ENCODE results near the gene TRIM65. TPM values are rescaled to one million over a fixed set of nuclear protein-coding genes. Genes with fewer than 3 reads are reported as not detected.

The TRIM65 gene
- total RNA-seq, 1 experiment from 2014 or later, result 29.6 TPM

GRCh38 chr17:75917141-75917916 lies 20.6 kb upstream of the TRIM65 start:
- no peak for DNase-seq (ENCODE audit: low read depth)

DNA sequence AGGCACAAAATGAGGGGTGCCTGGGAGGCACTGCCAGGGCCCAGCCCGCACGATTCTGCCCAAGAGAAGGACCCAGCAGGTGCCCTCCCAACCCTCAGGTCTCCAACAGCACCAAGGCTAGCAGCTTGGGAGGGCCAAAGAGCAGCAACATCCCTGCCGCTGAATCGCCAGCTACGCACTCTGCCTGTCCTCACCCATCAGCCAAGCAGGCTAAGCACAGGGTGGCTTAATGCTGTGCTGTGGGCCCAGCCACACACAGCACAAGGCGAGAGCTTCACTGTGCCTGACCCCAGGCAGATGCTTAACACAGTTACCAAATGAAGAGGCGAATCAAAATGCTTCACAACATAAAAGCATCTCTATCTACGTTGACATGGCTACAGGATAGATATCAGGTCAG lies 18.5 kb upstream of the TRIM65 start:
- DNase-seq (ENCODE audit: low read depth), result no peak

DNA sequence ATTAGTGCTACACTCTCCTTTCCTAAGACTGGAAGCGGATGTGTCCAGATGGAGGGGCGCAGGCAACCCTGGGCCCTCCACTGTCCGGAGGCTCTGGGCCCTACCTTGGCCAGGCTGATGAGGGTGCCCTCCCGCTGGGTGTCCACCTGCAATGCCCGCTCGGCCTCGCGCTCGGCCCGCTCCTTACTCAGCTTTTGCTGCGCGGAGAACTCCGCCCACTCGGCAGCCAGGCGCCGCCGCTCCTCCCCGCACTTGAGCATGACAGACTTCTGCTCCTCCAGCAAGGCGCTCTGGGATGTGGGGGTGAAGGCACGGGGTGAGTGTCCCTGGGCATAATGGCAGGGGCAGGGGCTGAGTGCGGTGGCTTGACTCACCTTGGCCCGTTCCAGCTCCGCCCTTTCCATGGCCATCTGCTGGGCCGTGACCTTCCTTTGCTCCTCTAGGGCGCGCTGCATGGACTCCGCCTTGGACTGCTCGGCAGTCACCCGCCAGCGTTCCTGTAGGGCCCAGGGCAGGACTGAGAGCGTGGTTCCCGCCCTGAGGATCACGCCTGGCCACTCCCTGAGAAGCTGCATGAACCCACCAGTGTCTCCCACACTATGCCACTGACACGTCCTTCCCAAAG lies 18.0 kb upstream of the TRIM65 start:
- DNase-seq (ENCODE audit: low read depth), result no peak

DNA sequence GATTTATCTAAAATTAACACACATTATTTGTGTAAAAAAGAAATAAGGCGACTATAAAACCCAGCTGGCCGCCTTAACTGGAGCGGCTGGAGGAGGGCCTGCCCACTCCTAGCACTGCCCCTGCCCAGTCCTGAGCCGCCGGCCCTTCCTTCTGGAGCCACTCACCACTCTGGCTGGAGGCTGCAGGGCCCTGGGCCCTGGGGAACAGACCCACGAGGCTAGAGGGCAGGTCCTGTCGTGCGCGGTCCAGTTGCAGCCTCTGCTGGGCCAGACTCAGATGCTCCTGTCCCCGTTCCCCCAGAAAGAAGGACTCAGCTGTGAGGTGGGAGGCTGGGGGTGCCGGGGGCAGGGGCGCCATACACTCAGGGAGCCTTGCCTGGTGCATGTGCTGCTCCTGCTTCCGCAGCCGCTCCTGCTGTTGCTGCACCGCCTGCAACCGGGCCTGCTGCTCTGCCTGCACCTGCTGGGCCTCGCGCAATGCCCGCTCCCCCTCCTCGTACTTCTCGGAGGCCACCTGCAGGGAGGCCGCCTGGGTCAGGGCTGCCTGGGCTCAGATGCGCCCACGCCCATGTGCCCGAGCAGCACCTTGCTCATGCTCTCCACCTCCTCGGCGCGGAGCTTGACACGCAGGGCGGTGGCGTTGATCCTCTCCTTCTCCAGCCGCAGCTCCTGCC lies 16.9 kb upstream of the TRIM65 start:
- DNase-seq (ENCODE audit: low read depth), result no peak

DNA sequence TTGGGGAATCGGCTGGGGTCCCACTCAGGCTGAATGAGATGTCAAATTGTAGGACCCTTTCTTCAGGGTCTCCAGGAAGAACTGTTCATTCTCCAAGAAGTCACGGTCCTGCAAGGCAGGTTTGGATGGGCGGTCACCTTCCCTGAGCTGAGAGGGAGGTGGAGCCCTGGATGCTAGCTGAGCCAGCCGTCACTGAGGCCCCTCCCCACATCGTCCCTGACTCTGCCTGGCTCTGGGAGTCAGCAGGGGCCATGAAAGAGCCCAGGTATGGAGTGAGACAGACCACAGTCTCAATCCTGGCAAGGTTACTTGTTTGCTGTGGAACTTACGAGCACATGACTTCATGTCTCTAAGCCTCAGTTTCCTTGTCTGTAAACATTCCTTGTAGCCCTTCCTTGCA lies 13.9 kb upstream of the TRIM65 start:
- no peak for DNase-seq (ENCODE audit: low read depth)

DNA sequence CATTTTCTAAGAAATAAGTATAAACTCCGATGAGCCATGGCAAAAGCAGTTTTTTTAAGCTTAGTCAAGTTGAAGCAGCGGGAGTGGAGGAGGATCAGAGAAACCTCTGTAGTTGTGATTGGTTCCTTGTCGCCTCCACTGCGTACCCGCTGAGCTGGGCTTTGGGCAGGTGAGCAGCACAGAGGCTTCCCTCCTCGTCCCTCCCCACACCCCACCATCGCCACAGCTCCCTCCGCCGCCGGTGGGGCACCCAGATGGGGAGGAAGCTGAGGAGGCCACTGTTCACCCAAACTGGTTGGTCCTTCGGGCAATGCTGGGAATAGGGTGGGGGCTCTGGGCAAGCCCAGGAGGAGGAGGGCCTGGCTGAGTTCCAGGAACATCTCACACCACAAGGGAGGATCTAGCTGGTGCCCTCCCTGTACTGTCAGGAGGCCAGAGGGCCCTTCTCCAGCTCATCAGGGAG lies 13.1 kb upstream of the TRIM65 start:
- no peak for DNase-seq (ENCODE audit: low read depth)

DNA sequence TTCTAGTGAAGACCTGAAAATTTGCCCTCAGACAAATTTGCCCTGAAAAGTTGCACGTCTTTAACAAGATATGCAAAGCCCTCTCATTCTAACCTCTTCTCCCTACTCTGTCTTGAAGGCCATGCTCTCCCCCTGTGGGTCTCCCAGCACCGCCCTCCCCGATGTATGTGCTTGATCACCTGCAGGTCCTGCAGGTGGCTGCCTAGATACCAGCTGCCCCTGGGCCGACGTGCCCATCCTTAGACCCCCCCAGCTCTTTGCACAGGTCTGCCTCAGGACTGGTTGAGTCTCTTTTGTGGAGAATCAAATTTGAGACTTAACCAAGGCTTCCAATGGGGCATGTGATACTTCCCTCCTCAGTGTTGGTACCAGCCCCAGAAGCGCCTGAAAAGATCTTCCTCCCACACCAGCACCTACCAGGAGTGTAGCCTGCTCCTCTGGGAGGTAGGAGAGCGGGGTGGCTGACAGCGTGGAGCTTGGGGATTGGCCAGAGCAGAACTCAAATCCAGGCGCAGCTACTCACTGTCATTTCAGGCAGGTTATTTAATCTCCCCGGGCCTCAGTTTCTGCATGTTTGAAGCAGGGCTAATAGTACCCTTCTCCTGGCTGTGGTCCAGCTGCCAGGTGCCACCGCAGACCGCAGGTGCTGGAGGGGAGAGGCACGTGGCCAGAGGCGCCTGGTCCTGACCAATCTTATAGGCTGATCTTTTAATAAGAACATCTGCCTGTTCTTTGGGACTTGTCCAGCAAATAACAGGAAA lies 12.5 kb upstream of the TRIM65 start:
- DNase-seq (ENCODE audit: low read depth), result no peak

GRCh38 chr17:75908201-75908600 lies 11.4 kb upstream of the TRIM65 start:
- DNase-seq (ENCODE audit: low read depth), result no peak

GRCh38 chr17:75906143-75906884 lies 9.6 kb upstream of the TRIM65 start:
- no peak for DNase-seq (ENCODE audit: low read depth)

GRCh38 chr17:75904749-75905521 lies 8.2 kb upstream of the TRIM65 start, which contains the start of gene MRPL38:
TSS of gene MRPL38 (minus strand) at chr17:75904884. CDS start at chr17:75904875, 9 bp downstream.
- DNase-seq (ENCODE audit: low read depth), result peak; percentile 91

DNA sequence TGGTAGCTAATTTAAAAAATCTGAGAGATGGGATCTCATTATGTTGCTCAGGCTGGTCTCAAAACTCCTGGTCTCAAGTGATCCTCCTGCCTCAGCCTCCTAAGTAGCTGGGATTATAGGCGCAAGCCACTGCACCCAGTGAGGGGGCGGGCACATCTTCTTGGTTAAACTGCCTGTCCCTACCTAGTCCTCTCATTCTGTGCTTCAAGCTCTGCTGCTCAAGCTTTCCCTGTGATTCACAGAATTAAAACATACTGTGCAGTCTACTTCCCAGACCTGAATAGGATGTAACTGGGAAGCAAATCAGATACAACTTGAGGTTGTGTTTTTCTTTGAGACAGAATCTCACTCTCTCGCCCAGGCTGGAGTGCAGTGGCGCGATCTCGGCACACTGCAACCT lies 5.7 kb upstream of the TRIM65 start:
- no peak for DNase-seq (ENCODE audit: low read depth)

- DNase-seq (ENCODE audit: low read depth), result no peak
Measured at GRCh38 chr17:75901727-75902126, 5.0 kb upstream of the TRIM65 start.

DNA sequence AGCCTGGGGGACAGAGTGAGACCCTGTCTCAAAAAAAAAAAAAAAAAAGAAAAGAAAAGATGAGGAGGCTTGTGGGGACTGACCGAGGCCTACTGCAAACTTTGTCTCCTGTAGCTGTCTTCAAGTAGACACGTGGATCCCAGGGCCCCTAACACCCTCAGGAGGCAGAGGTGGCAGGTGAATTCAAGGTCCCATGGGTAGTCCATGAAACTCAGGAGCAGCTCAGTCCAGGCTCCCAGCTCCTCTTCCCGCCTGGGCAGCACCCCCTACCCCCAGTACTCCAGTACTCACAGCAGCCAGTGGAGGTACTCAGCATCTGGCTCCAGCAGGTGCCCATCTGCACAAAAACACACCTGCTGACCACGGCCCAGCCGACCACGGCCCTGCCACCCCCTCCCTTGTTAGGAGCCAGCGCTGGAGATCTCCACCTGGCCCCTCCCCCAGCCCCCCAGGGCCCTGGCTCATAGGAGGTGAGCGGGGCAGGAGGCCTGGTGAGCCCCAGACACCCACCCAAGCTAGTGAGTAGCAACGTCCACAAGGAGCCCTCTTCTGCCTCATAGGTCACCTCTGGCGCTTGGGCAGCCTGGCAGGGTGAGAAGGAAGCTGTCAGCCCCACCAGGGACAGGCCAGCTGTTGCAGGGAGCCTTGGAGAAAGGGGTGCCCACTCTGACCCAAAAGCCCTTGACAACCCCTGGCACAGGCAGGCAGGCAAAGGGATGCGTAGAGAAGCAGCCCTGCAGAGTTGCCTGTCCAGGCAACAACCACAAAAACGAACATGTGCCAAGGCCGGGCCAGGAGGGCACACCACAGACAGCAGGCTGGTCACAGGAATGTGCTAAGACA lies 4.2 kb upstream of the TRIM65 start:
- no peak for DNase-seq (ENCODE audit: low read depth)

DNA sequence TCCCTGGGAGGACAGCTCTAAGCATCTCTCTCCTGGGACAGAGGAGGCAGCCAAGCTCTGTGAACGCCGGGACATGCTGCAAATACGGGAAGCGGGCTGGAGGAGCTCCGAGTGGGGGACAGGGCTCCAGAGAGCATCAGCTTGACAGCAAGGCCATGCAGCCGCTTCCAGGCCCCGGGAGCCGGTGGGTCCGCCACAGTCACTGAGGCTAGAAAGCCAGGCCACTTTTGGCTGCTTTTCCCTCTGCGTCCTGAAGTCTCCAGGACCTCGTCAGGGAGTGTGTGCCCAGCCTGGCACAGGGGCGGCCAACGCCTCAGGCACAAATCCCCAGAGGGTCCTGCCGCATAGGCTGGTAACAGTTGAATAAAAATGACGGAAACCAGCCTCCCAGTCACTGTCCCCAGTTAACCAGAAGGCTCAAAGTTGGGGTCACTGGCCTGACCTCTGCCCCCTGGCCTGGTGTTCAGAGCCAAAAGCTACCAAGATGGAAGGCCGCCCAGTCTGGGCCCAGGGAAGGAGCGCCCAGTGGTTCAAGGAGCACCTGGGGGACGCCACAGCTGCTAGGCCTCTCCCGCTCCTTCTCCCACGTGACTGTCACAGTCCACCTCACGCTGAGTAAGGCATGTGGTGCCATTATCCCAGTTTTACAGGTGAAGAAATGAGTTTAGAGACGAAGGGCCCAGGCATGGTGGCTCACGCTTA lies 3.2 kb upstream of the TRIM65 start:
- no peak for DNase-seq (ENCODE audit: low read depth)

DNA sequence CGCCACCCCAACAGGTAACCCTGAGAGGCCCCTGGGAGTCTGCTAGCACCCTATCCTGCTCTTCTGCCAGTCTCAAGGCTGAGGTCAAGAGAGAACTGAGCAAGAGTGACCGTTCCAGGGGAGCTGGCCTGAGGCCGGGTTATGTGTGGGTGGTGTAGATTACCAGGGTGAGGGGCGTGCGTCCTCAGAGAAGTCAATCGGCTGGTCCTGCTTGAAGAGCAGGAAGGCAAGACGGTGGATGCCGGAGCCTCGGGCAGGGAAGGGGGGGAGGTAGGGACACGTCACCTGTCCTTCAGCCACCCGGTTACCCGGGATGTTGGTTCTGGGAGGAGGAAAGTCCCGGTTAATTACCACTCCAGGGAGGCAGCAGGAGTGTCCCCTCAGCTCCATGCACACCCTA lies 2.6 kb upstream of the TRIM65 start:
- DNase-seq (ENCODE audit: low read depth), result no peak

DNA sequence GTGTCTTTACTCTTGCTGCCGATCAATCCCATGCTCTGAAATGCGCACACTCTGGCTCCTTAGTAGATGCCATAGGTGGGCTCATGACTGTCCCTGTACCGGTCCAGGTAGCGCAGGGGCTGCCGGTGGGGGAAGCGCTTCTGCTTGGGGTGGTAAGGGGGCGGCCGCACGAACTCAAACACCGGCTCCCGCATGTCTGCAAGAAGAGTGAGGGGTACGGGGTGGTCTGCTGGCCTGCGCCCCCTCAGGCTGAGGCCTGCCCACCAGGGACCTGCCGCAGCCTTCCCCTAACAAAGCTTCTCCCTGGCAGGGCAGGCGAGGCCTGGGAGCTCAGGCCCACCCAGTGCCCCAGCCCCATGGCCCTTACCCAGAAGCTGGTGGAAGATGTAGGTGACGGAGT lies 2.0 kb upstream of the TRIM65 start:
- DNase-seq (ENCODE audit: low read depth), result no peak

- DNase-seq (ENCODE audit: low read depth), result no peak
Measured at GRCh38 chr17:75898065-75898464, 1.3 kb upstream of the TRIM65 start.

DNA sequence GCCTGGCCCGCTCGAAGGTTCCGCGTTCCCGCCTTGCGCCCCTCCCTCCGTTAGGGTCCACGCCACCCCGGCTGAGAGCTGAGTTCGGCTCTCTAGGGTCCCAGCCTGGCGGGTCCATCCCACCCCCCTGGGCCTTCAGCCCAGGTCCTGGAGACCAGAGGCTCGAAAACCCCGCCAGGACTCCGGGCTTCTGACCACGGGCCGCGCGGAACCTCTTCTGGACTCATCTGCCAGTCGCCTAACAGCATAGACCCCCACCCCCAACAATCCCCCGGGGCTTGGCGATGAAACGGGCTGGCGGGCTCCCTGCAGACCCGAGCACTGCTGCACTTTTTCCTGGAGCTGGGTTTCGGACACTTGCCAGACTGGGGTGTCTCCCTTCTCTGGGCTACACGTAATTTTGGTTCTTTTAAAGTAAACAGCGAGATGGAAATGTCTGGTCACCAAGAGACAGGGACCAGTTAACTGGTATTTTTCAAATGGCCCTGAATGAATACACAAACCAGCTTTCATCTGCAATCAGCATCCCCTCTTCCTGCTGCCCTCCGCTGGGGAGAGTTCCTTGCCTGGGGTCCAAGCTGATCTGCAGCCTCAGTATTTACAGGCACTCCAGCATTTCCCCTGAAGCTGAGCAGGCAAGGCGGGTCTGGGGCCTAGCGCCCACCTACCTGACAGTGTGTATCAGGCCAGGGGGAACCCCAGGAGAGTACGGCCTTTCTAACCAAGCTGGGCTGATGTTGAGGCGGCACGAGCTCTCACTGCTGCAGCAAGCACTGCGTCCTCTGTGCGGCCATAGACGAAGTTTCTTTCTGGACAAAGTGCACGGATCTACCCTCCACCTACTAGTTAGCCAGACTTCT lies 639 bp upstream of the TRIM65 start:
- no peak for DNase-seq (ENCODE audit: low read depth)
